ENCODE data around the gene NFAT5.
"Not testable (repeated sequence)": the region's sequence is repeated elsewhere in the genome, so short reads cannot be mapped to it uniquely, and the experiment has no call there.

NFAT5 gene

DNA sequence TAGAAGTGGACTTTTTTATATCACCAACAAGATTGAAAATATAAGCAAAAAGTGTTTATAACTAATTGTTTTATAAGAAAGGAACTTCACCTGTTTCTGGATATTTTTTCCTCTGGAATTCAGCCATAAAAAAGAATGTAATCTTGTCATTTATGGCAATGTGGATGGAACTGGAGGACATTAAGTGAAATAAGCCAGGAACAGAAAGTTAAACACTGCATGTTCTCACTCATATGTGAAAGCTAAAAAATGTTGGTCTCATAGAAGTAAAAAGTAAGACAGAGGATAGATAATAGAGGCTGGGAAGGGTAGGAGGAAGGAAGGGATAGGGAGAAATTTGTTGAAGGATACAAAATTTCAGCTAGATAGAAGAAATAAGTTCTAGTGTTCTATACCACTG, 67.6 kb downstream of the NFAT5 start:
- Histone ChIP-seq H3K27ac (ENCODE audit: poor library complexity, severe bottlenecking) (no peak overlapping the region), H3K4me1 (ENCODE audit: insufficient read depth, poor library complexity, severe bottlenecking) (no peaks in the 10 kb centered on the region), H3K27me3 (ENCODE audit: insufficient read depth, poor library complexity, severe bottlenecking) (no peaks in the 10 kb centered on the region), H3K36me3 (ENCODE audit: low read depth) (peaks cover 70% of the 10 kb centered on the region), H3K4me3 (ENCODE audit: severe bottlenecking) (no peak overlapping the region), H3K9me3 (ENCODE audit: severe bottlenecking) (peaks cover 7% of the 10 kb centered on the region)
- no peak for ATAC-seq (ENCODE audit: low read depth)
- TF ChIP-seq, protein P1, sequence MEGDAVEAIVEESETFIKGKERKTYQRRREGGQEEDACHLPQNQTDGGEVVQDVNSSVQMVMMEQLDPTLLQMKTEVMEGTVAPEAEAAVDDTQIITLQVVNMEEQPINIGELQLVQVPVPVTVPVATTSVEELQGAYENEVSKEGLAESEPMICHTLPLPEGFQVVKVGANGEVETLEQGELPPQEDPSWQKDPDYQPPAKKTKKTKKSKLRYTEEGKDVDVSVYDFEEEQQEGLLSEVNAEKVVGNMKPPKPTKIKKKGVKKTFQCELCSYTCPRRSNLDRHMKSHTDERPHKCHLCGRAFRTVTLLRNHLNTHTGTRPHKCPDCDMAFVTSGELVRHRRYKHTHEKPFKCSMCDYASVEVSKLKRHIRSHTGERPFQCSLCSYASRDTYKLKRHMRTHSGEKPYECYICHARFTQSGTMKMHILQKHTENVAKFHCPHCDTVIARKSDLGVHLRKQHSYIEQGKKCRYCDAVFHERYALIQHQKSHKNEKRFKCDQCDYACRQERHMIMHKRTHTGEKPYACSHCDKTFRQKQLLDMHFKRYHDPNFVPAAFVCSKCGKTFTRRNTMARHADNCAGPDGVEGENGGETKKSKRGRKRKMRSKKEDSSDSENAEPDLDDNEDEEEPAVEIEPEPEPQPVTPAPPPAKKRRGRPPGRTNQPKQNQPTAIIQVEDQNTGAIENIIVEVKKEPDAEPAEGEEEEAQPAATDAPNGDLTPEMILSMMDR (IDR thresholded peaks at IDR 0.05; ENCODE audit: poor library complexity, severe bottlenecking) = no peak
- no peak for DNase-seq (ENCODE audit: low spot score)

DNA sequence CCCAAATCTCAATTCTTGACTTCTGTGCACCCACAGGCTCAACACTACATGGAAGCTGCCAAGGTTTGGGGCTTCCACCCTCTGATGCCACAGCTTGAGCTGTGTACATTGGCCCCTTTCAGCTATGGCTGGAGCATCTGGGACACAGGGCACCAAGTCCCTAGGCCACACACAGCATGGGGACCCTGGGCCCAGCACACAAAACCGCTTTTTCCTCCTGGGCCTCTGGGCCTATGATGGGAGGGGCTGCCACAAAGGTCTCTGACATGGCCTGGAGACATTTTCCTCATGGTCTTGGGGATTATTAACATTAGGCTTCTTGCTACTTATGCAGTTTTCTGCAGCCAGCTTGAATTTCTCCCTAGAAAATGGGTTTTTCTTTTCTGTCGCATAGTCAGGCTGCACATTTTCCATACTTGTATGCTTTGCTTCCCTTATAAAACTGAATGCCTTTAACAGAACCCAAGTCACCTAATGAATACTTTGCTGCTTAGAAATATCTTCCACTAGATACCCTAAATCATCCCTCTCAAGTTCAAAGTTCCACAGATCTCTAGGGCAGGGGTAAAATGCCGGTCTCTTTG, 70.9 kb downstream of the NFAT5 start:
- not testable (repeated sequence) for ATAC-seq (ENCODE audit: low read depth); H3K9me3 ChIP-seq (ENCODE audit: severe bottlenecking); H3K4me3 ChIP-seq (ENCODE audit: severe bottlenecking); H3K27me3 ChIP-seq (ENCODE audit: insufficient read depth, poor library complexity, severe bottlenecking); H3K4me1 ChIP-seq (ENCODE audit: insufficient read depth, poor library complexity, severe bottlenecking); H3K27ac ChIP-seq (ENCODE audit: poor library complexity, severe bottlenecking); DNase-seq (ENCODE audit: low spot score)
- peaks cover 62% of the 10 kb centered on the region for H3K36me3 ChIP-seq (ENCODE audit: low read depth)

DNA sequence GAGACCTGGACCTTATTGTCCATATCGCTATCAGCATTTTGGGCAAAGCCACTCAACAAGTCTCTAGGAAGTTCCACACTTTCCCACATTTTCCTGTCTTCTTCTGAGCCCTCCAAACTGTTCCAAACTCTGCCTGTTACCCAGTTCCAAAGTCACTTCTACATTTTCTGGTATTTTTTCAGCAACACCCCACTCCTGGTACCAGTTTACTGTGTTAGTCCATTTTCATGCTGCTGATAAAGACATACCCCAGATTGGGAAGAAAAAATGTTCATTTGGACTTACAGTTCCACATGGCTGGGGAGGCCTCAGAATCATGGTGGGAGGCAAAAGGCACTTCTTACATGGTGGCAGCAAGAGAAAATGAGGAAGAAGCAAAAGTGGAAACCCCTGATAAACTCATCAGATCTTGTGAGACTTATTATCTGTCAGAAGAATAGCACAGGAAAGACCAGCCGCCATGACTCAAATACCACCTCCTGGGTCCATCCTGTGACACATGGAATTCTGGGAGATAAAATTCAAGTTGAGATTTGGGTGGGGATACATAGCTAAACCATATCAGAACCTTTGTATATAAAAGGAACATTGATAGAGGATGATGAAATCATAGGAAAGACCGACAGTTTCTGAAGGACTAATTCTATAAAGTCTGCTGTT, 71.6 kb downstream of the NFAT5 start:
- not testable (repeated sequence) for H3K9me3 ChIP-seq (ENCODE audit: severe bottlenecking); H3K4me3 ChIP-seq (ENCODE audit: severe bottlenecking); ATAC-seq (ENCODE audit: low read depth); H3K4me1 ChIP-seq (ENCODE audit: insufficient read depth, poor library complexity, severe bottlenecking); DNase-seq (ENCODE audit: low spot score); H3K27ac ChIP-seq (ENCODE audit: poor library complexity, severe bottlenecking); H3K27me3 ChIP-seq (ENCODE audit: insufficient read depth, poor library complexity, severe bottlenecking)
- H3K36me3 ChIP-seq (ENCODE audit: low read depth) = peaks cover 55% of the 10 kb centered on the region

DNA sequence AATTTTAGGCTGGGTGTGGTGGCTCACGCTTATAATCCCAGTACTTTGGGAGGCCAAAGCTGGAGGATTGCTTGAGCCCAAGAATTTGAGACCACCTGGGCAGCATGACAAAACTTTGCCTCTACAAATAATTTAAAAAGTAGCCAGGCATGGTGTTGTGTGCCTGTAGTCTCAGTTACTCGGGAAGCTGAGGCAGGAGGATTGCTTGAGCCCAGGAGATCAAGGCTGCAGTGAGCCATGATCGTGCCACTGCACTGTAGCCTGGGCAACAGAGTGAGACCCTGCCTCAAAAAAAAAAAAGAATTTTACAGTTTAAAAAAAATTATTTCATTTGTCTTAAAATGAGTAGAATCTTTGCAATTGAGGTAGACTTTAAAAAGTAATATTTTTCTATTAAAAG, 78.2 kb downstream of the NFAT5 start:
- not testable (repeated sequence) for DNase-seq (ENCODE audit: low spot score)

DNA sequence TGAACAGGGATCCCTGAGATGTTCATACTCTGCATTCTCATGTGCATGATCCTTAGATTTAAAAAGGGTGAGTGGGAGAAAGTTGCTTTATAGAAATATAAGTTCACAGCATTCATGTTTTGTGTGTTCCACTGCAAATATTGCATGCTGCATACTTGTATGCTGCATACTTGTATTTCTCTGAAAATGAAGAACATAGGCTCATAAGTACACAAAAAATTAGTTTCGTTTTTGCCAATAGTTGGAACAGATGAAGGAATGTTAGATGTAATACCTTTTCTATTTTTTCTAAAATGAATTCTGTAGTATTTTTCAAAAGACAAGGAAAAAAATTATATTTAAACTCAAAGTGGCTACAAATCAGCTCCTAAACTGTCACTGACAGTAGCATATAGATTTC, 79.0 kb downstream of the NFAT5 start:
- Histone ChIP-seq H3K9me3 (ENCODE audit: severe bottlenecking) (no peaks in the 10 kb centered on the region), H3K27ac (ENCODE audit: poor library complexity, severe bottlenecking) (no peak overlapping the region), H3K36me3 (ENCODE audit: low read depth) (peaks cover 44% of the 10 kb centered on the region), H3K4me1 (ENCODE audit: insufficient read depth, poor library complexity, severe bottlenecking) (no peaks in the 10 kb centered on the region), H3K4me3 (ENCODE audit: severe bottlenecking) (no peak overlapping the region), H3K27me3 (ENCODE audit: insufficient read depth, poor library complexity, severe bottlenecking) (no peaks in the 10 kb centered on the region)
- TF ChIP-seq, protein P1 (IDR thresholded peaks at IDR 0.05; ENCODE audit: poor library complexity, severe bottlenecking) = no peak
- ATAC-seq (ENCODE audit: low read depth) (no peak), DNase-seq (ENCODE audit: low spot score) (no peak)

More for the DNA sequence above, 78.2 kb downstream of the NFAT5 start:
- H3K27ac ChIP-seq (ENCODE audit: poor library complexity, severe bottlenecking); ATAC-seq (ENCODE audit: low read depth); H3K4me3 ChIP-seq (ENCODE audit: severe bottlenecking); H3K27me3 ChIP-seq (ENCODE audit: insufficient read depth, poor library complexity, severe bottlenecking); H3K9me3 ChIP-seq (ENCODE audit: severe bottlenecking); H3K4me1 ChIP-seq (ENCODE audit: insufficient read depth, poor library complexity, severe bottlenecking): not testable (repeated sequence)
- peaks cover 42% of the 10 kb centered on the region for H3K36me3 ChIP-seq (ENCODE audit: low read depth)

DNA sequence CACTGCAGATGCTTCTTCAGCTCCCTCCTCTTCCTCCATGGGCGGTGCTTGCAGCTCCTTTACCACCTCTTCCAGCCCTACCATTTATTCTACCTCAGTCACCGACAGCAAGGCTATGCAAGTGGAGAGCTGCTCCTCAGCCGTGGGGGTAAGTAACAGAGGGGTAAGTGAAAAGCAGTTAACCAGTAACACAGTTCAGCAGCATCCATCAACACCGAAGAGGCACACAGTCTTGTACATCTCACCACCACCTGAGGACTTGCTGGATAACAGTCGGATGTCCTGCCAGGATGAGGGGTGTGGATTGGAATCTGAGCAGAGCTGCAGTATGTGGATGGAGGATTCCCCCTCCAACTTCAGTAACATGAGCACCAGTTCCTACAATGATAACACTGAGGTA, 81.3 kb downstream of the NFAT5 start:
- DNase-seq (ENCODE audit: low spot score) (no peak), ATAC-seq (ENCODE audit: low read depth) (no peak)
- no peaks in the 10 kb centered on the region for H3K27me3 ChIP-seq (ENCODE audit: insufficient read depth, poor library complexity, severe bottlenecking)
- no peaks in the 10 kb centered on the region for H3K9me3 ChIP-seq (ENCODE audit: severe bottlenecking)
- no peak overlapping the region for H3K4me3 ChIP-seq (ENCODE audit: severe bottlenecking)
- peaks cover 64% of the 10 kb centered on the region for H3K36me3 ChIP-seq (ENCODE audit: low read depth)
- no peaks in the 10 kb centered on the region for H3K4me1 ChIP-seq (ENCODE audit: insufficient read depth, poor library complexity, severe bottlenecking)
- no peak overlapping the region for H3K27ac ChIP-seq (ENCODE audit: poor library complexity, severe bottlenecking)
- TF ChIP-seq, protein P1 (IDR thresholded peaks at IDR 0.05; ENCODE audit: poor library complexity, severe bottlenecking) = no peak

All from RWPE2 (cell line).